Tongue (tissue), 2 donors: Measurements from ENCODE around the gene CNDP1. TPM values are rescaled to one million over a fixed set of nuclear protein-coding genes. Genes with fewer than 3 reads are reported as not detected.
A peak's percentile ranks its signal among the peaks of the same experiment; 100 is the strongest.

Source experiments
- DNase-seq: peaks from one replicate; pipeline ENCODE4 v3.0.0-alpha.2; 2015
- total RNA-seq: library from RNA; depleted of rRNA; stranded (reverse); fragments of >200 nt; gene quantifications from one replicate; pipeline ENCODE4 v1.2.3, GENCODE V29; 2014

Gene CNDP1
- total RNA-seq, 1 donor from 2014 or later, result not detected

DNA sequence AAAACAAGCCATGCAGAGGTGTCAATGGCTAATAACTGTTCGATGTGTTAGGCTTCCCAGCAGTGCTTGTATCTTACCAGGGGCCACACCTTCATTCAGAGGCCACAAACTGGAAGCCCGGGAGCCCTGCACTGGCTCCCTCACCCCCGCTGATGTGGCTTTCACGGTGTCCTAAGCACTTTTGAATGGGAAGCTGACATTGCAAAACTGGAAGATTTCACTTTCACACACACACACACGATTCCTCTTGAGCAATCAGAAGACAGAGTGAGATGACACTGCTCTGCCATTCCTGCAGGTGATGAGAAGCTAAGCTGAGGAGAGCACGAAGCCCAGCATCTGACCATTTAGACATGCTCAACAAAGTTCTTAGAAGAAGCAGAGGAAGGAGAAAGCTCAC, 54.7 kb downstream of the CNDP1 start:
- no peak for DNase-seq

DNA sequence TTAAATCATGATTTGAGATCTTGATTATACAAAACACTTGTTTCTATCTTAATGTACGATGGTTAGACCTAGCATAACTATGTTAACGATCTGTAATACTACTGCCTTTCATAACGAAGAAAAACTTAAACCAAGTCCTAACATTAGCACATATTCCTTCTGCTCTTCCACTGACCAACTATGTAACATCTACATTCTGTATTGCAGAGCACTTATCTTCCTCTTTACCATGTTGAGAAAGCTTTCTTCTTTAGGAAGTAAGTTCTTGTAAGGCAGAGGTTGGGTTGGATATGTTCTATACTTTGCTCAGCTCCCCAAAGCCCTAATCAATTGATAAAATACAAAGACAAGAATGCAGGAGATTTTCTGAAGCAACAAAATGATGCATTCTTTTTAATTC, 55.5 kb downstream of the CNDP1 start:
- no peak for DNase-seq

DNA sequence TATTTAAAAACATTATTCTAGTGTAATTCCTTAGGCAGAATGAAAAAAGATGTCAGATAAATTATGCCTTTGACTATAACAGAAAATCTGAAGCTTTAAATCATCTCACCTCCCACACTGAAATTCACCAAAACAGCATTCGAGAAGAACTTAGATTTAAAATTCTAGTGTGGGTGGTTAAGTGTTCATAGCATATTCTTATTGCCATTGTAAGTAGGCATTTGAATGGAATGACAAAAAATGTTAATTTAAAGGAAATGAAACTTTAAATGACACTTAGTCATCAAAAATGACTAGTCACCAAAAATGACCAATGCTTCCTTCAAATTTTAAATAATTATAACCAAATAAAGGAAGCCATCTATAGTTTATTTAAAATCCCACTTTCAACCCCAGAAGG, 56.4 kb downstream of the CNDP1 start:
- no peak for DNase-seq

DNA sequence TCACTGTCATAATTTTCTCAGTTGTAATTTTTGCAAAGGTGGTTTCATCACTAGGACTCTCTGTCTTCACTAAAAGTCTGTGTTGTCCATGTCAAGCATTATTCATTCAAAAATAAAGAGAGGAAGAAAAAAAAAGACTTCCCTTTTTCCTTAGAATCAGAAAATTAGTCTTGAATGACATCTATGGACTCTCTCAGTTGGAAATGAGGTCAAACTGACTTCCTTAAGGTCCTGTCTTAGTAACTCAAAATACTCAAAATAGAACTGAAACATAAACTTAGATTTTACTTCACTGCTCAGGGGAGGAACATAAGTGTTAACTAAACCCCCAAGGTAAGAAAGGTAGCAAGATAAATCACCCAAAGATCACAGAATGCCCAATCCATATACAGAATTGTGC, 61.1 kb downstream of the CNDP1 start:
- DNase-seq, result no peak

DNA sequence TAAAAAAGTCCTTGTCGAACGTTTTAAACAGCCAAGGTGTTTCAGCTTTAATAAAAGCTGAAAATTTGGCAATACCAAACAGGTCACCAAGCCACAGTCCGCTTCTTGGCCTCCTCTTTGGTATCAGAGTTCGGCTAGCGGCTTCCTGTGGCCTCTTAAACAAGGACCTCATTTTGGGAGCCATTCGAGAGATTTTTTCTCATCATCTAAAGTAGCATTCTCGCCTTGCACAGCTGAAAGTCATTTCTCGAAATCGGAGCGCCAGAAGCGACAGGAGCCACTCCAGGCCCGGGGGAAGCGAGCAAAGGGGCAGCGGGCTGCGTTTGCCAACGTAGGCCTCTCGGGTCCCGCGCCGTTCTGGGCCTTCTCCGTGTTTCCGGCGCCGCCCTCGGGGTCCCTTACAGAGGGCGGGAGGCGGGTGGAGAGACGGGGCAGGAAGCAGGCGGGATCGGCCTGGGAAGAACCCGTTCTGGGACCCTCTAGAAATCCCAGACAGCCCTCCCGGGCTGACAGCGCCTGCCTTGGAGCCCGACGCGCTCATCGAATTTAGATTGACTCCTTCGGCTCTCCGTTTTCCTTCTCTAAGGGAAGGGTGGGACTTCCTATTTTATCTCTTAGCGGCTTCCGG, 62.8 kb downstream of the CNDP1 start:
- DNase-seq, result no peak

DNA sequence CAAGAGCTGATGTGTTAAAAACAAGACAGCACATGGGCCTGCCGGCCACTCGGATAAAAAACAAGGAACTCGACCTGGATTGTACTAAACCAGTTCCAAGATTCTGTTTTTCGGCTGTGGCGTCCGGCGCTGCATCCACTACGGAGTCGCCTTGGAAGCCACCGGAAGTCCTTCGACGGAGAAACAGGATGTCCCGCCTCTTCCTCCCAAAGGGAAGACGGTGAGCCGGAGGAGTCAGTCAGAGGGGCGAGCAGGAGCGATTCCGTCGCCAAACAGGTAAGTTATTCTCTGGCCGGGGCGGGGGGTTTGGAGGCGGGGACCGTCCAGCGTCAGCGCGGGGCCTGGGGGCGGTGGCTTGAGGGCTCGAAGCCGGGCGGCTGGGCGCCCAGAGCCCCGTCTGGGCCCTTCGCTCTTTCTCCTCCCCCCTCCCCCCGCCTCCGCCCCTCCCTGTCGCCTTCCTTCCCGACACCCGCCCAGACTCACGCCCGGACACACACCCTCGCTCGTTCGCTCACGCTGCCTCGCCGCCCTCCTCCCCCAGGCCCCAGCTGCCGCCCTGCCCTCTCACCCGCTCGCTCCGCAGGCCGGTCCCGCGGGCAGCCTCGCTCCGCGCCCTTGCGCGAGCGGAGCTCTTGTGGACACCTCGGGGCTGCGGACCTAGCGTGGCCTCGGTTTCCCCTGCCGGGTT, 63.5 kb downstream of the CNDP1 start, which contains the start of gene ZNF407:
ZNF407 (plus strand) TSS at position 209 of the 688 bp plus-strand sequence. CDS start 33,150 bp downstream, outside the sequence.
- DNase-seq, result peak; percentile 97

DNA sequence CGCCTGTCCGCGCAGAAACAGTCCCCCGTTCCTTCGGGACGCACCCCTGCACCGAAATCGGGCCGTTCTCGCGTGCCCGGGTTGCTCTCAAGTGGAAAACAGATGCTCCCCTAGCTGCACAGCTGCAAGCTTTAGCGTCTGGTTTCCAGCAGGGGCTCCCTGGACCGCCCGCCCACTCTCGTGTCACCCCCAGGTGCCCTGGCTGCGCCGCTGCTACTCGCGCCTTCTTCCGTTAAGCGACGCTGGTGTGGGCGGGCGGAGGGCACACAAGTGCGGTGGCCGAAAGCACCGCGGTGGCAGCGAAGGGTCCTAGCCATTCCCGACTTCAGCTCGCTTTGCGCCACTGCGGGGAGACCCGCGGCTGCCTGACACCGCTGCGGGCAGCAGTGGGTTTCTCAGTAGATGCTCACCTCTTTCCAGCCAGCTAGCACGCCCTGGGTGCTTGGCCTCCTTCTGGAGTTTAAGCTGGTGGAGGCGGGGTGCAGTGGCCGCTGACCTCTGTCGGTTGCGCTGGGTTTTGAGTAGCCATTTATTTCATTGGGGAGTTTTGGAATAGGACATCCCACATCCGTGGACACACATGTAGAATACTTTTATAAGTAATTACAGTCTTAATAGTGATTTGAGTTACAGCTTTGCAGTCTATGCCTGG, 64.2 kb downstream of the CNDP1 start:
- DNase-seq, result peak; percentile 78

DNA sequence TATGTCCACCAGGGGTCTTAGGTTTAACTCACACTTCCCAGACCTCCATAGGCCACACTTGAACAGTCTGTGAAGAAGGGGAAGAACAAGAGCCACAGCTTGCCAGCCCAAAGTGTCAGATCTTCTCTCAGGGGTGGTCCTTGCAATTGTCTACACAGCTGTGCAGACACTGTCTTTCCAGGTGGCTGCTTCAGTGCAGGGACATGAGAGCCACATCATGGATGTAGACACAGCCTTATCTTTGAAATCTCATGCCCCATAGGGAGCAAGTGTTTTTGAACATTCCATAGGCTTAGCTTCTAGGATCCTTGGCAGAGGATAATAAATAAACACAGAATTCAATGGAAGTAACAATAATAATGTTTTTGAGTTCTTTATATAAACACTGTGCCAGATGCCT, 70.1 kb downstream of the CNDP1 start:
- DNase-seq, result no peak

DNA sequence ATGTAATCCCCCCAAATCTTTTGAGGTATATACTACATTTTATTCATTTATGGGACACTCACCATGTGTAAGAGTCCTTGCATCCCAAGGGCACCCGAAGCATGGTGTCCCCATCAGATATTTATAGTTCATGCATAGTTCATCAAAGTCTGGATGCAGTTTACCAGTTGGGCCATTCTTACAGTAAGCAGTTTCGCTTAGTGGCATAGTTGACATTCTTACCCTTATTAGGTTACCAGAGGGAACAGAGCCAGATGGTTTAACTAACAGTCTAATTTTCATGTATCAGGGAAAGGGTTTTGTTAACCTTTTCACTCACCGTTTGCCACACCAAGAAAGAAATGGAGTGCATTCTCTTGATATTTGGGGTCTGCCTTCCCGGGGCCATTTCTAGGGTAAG, 70.5 kb downstream of the CNDP1 start:
- DNase-seq, result peak; percentile 37

DNA sequence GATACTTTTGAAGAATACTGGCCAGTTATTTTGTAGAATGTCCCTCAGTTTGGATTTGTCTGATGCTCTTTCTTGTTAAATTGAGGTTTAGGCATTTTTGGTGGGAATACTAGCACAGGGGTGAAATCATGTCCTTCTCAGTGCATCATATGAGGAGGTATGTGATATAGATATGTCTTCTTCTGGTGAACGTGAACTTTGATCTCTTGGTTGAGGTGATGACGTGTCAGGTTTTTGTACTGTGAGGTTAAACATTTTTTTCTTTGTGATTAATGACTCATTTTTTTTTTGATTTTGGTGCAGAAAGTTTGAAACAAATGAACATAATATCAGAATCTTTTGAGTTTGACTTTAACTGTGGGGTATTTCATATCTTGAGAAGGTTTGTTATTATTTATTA, 74.4 kb downstream of the CNDP1 start:
- DNase-seq, result no peak

DNA sequence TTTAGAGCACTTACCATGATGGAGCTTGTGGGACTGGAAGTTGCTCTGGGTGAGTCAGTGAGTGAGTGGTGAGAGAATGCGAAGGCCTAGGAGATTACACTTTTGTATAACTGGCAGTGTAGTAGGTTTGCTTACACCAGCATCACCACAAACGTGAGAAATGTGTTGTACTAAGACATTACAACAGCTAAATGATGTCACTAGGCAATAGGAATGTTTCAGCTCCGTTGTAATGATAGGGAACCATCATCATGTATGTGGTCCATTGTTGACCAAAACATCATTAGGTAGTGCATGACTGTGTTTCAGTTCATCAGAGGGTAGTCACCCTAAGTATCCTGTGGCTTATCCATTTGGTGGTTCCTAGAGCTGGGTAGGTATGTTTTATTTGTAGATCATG, 75.2 kb downstream of the CNDP1 start:
- DNase-seq, result no peak

DNA sequence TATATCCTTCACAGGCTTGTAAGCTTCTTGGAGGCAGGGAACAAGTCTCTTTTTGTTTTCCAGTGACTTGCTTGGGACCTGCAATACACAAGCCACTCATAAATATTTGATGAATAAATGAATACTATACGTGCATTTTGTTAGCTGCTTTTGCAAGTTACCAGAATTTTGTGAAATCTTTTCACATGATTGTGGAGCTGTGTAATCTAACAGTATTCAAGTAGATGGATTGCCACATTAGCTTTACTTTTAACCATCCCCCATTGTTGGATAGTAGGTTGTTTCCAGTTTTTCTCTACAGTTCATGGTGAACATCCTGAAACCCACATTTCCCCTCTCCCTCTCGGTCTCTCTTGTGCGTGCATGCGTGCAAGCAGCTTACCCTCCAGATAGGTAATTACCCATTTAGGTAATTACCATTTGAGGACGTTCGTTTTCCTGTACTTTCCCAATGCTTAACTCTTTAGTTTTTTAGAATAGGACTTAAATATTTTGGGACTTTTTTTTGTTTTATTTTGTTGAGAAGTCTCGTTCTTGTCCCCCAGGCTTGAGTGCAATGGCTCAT, 75.8 kb downstream of the CNDP1 start:
- no peak for DNase-seq

DNA sequence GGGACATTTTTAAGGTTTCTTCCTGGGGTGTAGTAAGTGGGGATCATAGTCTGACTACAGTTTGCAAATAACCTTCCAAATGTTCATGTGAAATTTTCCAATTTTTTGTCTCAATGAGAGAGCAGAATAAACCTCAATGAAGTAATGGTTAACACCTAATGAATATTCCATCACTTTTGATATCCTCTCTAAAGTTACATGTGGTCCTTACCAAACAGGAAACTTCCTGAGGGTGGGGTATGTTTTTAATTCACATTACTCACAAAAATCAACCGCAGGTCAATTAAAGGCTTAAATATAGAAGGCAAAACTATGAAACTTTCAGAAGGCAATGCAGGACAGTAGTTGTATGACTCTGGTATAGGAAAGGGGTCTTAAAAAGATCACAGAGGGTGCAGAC, 76.6 kb downstream of the CNDP1 start:
- no peak for DNase-seq

DNA sequence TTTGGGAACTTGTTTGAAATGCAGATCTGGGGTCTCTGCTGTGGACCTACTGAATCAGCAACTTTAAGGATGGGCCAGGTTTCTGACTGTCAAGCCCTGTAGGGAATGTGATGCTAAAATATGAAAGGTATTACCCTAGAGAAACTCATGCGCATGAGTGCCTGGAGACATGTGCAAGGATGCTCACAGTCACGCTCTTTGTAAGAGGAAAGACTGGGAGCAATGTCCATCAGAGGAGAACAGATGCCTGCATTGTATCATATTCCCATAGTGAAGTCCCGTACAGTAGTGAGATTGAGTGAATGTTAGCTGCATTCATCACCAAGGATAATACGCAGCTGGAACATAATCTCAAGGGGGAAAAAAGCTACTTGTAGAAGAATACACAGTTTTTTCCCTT, 77.5 kb downstream of the CNDP1 start:
- DNase-seq, result peak; percentile 30

DNA sequence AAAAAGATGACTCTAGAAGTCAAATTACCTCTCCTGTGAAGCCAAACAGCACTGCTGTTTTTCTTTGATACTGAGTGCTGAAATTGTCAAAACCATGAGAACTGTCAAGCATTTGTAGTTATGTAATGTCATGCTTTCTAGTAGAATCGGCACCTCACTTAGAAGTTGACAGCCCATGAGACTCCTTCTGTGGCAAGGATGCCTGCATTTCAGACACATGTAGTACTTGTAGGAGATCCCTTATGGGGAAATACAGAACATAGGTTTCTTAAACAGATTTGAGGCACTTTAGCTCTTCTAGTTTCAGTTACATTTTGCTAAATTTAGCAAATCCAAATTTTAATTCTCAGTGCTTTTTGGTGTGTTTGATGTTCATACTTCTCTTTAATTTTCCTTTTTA, 79.1 kb downstream of the CNDP1 start:
- DNase-seq, result no peak

DNA sequence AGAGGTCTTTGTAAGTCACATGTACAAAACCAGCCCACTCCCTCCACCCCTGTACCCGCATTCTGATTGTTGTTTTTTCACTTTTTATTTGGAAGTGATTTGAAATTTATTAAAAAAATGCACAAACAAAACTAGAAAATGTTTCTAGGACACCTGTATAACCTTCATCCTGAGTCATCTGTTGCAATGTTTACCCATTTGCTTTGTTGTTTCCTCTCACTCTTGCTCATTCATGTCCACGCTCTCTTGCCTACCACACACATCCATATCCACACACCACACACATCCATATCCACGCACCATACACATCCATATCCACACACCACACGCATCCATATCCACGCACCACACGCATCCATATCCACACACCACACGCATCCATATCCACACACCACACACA, 82.2 kb downstream of the CNDP1 start:
- DNase-seq, result no peak

DNA sequence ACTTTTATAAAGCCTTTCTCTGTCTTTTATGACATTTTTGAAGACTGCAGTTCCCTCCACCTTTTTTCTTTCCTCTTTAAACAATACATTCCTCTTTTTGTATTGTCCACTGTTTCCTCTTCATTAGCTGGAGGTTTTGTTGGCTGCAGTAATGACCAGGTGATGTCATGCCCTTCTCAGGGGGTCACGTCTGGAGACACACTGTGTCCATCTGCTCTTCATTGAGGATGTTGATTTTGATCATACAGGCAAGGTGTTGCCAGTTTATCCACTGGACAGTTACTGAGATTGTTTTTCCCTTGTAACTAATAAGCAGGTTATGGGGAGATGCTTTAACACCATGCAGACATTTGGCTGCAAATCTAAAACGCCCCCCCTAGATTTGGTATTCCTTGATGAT, 83.2 kb downstream of the CNDP1 start:
- DNase-seq, result no peak

DNA sequence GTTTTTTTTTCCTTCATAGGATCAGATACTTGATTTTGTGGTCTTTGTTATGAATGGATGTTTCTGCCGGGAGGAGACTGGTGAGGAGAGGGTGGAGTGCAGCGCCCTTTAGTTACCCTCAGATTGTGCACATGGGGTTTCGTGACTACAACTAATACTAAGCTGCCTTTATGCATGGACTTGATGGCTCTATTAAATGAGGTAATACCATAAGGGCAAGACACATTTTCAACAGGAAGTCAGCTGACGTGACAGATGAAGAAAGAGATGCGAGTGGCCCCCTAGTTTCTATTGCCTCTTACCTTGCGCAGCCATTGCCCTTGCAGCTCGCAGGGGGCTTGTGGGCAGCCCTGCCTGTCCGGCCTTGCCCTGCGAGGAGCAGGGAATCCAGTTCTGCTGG, 87.8 kb downstream of the CNDP1 start:
- no peak for DNase-seq

DNA sequence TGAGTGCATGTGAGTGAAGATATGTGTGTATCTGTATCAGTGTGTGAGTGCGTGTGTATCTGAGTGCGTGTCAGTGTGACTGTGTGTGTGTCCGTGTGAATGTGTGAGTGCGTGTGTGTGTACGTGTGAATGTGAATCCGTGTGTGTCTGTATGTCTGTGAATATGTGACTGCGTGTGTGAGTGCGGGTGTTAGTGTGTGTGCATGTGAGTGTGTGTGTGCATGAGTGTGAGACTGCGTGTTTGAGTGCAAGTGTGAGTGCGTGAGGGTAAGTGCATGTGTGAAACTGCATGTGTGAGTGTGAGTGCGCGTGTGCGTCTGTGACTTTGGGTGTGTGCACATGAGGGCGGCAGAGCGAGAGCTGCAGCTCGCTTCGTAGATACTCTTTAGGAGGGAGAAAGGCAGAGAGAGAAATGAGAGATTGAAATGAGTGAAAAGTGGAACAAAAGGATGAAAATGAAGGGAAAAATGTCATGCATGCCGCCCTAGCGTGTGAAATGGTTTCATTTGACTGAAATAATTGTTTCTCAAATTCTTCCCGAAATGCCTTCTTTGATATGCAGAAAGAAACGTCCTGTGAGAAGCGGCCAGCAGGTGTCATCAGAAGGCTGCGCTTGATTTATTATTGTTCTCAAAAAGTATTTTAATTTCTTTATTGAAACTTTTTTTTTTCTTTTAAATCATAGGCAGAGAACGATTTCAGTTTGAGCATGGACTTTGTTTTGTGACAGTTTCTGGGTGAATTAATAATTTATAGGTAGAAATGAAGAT, 88.9 kb downstream of the CNDP1 start:
- DNase-seq, result peak; percentile 30

DNA sequence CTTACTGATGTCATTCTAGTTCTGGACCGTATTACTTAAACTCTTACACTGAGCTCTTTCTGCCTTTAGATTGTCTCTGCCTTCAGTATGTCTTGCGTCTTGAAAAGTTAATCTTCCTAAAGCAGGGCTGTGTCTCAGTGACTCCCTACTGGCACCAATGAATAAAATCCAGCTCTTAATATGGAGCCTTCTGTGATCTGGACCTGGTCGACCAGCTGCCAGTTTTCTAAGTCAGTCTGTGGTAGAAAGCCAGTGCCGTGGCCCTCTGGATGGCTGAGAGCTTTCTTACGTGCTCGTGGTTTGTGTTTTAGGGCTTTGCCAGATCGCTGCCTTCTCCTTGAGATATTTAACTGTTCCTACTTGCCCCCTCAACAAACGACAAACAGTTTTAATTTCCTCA, 90.2 kb downstream of the CNDP1 start:
- no peak for DNase-seq

DNA sequence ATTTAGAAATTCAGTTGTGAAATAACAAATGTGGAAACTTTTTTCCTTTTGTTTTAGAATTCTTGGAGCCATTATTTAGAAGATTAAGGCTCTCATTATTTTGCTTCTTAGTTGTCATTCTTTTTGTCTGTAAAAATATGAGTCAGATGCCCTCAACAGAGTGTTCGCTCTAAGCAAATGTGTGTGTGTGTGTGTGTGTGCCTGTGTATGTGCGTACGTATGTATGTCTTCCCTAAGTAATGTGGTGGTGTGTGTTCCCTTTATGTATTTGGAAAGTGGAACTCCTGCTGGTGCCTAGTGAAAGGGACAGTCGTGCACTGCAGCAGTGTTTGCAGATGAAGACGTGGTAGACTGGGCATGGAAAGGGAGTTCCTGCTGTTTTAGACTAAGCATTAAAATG, 90.9 kb downstream of the CNDP1 start:
- DNase-seq, result no peak

DNA sequence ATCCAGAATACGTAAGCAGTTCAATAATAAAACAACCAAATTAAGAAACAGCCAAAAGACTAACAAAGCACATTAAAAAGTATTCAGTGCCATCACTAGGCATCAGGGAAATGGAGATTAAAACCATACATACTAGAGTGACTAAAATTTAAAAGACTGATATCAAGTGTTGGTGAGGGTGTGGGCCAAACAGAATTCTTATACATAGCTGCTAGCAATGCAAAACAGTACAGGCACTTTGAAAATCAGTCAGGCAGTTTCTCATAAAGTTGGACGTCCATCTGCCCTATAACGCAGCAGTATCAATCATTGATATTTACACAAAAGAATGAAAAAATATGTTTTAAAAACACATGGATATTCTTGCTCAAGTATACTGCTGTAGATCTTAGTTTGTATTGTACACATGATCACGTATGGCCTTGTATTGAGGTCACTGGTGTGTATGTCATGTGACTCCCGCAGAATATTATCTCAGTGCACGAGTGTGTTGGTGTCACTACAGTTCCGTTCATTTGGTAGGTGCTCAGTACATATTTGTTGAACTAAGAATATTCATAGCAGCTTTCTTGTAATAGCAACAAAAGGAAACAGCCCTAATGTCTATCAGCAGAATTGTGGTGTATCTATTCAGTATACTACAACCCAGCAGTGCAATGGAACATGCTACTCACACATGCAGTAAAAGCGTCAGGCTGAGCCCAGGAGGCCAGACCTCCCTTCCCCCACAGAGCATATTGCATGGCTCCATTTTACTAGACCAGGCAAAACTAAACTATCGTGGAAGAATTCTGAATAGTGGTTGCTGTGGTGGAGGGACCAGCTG, 92.0 kb downstream of the CNDP1 start:
- no peak for DNase-seq
